DOHH2 (cell line): ENCODE data around the gene RBBP6.

Experiments used
- EZH2phosphoT487 ChIP-seq: fragments of 200-600 bp; sonication (generic); IDR thresholded peaks from 2 replicates; pipeline ENCODE4 v1.6.1; 2017; ENCODE audit warnings: borderline replicate concordance, mild to moderate bottlenecking, antibody characterized with exemption, low read length, moderate library complexity, mixed read lengths
- TF ChIP-seq, protein P1 (sequence below): fragments of 200-600 bp; sonication (generic); IDR thresholded peaks from one replicate; pipeline ENCODE4 v1.5.1; 2014; ENCODE audit warnings: antibody characterized with exemption, mild to moderate bottlenecking, low read depth, low read length; ENCODE audit not compliant: poor library complexity, severe bottlenecking

DNA sequence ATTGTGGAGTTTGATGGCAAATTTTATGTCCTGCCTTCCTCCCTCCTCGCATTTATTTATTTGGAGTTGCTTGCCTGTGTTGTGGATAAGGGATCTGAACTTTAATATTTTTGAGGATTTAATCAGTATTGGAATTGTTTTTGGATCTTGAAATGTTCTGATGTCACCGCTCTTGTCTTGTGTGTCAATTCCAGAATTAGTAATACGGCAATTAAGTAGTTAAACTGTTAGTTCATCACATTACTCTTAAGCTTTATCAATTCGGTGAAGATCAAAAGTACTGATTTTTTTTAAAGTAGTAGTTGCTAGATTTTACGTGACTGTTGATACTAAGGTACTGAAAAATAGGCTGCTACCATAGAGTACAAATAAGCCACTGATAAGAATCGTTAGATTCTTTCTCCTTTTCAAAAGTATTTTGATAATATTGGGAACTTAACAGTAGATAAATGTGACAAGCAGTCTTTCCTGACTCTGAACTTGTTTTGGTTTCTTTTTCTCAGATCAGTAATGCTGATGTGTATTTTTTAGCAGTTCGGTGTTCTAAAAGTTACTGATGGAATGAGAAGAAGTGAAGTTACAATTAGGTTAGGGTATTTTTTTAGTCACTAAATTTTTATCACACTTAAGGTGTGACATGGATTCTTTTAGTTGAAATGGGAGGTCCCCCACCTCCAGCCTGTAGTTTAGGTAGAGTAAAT lies 2.0 kb downstream of the RBBP6 start:
- TF ChIP-seq, protein P1, sequence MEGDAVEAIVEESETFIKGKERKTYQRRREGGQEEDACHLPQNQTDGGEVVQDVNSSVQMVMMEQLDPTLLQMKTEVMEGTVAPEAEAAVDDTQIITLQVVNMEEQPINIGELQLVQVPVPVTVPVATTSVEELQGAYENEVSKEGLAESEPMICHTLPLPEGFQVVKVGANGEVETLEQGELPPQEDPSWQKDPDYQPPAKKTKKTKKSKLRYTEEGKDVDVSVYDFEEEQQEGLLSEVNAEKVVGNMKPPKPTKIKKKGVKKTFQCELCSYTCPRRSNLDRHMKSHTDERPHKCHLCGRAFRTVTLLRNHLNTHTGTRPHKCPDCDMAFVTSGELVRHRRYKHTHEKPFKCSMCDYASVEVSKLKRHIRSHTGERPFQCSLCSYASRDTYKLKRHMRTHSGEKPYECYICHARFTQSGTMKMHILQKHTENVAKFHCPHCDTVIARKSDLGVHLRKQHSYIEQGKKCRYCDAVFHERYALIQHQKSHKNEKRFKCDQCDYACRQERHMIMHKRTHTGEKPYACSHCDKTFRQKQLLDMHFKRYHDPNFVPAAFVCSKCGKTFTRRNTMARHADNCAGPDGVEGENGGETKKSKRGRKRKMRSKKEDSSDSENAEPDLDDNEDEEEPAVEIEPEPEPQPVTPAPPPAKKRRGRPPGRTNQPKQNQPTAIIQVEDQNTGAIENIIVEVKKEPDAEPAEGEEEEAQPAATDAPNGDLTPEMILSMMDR, result no peak
- TF ChIP-seq EZH2phosphoT487, result no peak
